Caki2 (cell line): Measurements from ENCODE around the gene ADD2. TPM values are rescaled to one million over a fixed set of nuclear protein-coding genes. Genes with fewer than 3 reads are reported as not detected.
"Not testable (repeated sequence)": the region's sequence is repeated elsewhere in the genome, so short reads cannot be mapped to it uniquely, and the experiment has no call there.

Experiments
- DNase-seq: peaks from one replicate; pipeline ENCODE4 v3.0.0-alpha.2; 2015; ENCODE audit warnings: low read depth
- in situ Hi-C: cut with HindIII; loops from 2 replicates; pipeline ENCODE4 v1.10.0; 2016; ENCODE audit warnings: low sequenced_read_pairs, low pct_unique_long_range_greater_than_20kb, mixed read lengths
- total RNA-seq: library from RNA; depleted of rRNA; stranded (reverse); fragments of >200 nt; shearing (Covaris generic); gene quantifications from 2 replicates; pipeline ENCODE4 v1.2.3, GENCODE V29; 2014; ENCODE audit warnings: low replicate concordance; rRNA removed

Gene ADD2
- total RNA-seq, 1 experiment from 2014 or later = 3.8 TPM

DNA sequence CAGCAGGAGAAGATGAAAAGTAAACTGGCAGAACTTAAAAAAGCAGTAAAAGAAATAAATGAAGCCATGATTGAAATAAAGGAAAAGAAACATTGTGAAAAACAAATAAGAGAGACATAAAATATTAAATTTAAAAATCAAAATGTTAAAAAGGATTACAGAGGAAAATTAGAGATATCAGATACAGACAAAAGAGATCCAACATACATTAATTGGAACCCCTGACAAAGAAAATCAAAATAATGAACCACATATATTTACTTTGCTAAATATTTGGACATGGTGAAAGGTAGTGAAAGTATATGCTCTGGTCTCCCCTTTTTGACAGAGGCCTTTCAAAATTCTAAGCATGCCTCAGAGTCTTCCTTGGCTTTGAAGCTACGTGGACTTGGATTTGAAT, 134.5 kb downstream of the ADD2 start:
- in situ Hi-C loops = no loop called here

DNA sequence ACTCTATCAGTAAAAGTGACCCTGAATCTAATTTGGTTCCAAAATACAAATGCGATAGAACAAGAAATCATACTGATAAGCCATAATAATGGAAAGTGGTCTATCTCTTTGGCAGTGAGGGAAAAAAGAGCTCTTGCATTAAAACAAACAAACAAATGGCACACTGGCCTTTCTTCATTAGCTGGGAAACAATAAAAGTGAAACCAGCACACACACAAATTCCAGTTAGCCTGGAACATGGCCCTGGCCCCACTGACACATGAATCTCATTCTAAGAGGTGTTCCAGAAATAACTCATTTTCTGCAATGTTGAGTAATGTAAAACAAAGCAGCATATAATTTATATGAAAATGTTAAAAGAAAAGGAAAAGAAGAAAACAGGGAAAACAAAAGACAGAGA, 135.0 kb downstream of the ADD2 start:
- no peak for DNase-seq
- in situ Hi-C loops = no loop called here

More for the DNA sequence above, 134.5 kb downstream of the ADD2 start:
- no peak for DNase-seq

DNA sequence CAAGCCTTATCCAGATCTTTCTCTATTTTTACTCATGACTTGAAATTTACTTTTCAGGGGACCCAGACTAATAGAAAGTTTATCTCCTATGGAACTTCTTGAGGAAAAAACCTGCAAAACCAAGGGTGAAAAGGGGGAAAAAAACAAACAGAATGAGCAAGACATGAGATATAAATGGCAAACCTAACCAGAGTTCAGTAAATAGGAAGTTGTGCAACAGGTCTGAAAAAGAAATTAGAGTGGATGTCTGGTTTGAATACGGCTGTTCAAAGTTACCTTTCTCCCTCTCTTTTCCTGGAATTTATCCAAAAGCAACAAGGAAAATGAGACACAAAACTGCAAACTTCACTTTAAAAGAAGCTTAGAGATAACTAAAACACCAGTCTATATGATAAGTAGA, 135.6 kb downstream of the ADD2 start:
- no peak for DNase-seq
- in situ Hi-C loops = no loop called here

DNA sequence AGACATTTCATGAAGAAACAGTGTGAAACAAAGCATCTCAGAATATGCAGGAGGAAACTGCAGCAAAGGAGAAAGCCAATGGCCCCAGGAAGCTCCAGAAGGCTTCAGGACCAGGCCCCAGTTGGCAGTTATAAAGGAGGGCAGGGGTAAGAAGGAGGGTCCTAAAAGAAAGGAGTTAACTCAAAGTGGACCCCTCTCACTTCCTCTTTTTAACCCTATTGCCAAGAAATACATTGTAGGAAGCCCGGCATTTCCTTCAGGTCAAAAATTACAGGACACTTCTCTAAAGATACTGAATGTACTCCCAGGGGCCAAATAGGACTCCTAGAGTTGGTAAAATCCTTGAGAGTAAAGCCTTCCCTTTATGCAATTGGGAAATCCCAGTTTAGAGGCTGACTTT, 137.2 kb downstream of the ADD2 start:
- in situ Hi-C loops = no loop called here
- no peak for DNase-seq

DNA sequence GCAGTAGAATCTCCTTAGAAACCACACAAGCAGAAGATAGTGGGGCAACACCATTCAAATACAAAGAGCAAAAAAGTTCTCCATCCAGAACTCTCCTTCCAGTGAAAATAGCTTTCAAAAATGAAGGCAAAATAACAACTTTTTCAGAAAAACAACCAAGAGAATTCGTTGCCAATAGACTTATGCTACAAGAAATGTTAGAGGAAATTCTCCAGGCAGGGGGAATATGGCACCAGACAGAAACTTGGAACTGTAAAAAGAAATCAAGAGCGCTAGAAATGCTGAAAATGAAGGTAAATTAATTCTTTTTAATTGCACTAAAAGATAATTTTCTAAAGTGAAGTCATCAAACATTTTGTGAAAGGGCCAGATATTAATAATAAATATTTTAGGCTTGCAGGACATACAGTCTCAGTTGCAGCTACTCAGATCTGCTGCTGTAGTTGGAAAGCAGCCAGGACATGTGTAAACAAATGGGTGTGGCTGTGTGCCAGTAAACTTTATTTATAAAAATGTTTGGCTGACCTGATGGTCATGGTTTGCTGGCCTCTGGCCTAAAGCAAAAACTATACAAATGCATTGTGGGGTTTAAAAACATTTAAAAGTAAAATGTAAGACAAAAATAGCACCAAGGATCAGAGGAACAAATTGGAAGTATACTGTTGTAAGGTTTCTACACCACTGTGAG, 140.6 kb downstream of the ADD2 start:
- no peak for DNase-seq
- in situ Hi-C loops = no loop called here

DNA sequence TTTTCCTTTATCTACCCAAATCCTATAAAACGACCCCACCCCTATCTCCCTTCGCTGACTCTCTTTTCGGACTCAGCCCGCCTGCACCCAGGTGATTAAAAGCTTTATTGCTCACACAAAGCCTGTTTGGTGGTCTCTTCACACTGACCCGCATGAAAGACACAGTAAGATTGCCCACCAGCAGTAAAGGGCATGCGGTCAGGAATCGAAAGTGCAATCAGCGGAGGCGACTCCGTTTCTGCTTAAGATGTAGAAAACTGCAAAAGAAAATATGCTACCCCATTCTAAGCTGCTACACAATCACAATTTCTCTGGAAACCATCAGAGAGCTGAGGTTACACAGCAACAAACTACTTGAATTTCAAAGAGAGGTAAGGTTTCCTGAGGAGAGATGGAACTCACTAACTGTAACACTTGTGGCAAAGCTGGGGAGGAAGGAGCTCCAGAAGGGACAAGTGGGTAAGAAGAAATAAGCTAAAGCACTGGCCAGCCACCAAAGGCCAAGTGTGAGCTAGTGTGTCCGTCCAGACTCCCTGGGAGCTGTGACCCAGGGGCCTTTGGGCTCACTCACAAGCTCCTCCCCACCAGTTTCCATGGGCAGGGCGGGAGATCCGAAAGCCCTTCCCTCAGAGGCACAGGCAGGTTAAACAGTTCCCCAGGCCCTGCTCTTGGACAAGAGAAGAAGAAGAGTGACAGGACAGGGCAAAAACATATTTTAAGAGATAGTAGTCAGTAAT, 141.6 kb downstream of the ADD2 start:
- in situ Hi-C loops = no loop called here
- DNase-seq = no peak

DNA sequence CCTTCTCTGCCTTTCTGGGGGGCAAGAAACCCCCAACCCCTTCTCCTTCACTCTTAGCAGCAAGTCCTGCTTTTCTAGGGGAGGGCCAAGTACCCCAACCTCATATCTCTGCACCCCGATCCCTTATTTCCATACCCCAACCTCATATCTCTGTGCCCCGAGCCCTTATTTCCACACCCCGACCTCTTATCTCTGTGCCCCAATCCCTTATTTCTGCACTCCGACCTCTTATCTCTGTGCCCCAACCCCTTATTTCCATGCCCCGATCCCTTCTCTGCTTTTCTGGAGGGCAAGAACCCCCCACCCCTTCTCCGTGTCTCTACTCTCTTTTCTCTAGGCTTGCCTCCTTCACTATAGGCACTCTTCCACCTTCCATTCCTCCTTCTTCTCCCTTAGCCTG, 146.5 kb downstream of the ADD2 start:
- in situ Hi-C loops = not testable (repeated sequence)

DNA sequence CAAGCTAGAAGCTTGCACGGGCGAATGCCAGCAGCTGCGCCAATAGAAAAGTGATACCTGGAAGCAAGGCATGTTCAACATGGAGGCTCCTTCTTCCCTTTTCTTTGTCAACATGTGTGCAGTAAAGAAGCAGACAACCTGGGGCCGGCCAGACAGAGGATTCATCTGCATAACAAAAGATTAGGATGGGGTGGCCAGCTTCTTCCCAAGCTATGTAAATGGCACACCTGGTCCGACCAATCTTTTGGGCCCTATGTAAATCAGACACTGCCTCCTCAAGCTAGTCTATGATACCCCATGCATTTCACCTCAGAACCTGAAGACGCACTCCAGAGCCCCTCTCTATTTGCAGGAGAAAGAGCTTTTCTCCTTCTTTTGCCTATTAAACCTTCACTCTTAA, 148.0 kb downstream of the ADD2 start:
- no peak for DNase-seq
- in situ Hi-C loops = no loop called here

More for the DNA sequence above, 146.5 kb downstream of the ADD2 start:
- DNase-seq = not testable (repeated sequence)

DNA sequence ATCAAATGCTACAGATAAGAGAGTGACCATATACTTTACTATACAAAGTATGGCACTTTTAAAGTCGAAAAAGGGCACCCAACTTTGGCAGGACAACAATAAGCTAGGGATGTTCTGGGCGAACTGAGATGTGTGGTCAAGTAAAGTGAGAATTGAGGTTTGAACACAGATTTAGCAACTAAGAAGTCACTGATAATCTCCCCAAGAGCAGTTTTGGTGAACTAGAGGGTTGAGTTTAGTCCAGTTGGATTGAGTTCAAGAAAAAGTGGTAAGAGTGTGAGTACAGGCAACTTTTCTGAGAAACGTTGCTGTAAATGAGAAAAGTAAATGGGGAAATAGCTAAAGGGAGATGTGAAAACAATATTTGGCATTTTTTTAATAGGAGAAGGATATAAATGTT, 148.8 kb downstream of the ADD2 start:
- no peak for DNase-seq
- in situ Hi-C loops = no loop called here

DNA sequence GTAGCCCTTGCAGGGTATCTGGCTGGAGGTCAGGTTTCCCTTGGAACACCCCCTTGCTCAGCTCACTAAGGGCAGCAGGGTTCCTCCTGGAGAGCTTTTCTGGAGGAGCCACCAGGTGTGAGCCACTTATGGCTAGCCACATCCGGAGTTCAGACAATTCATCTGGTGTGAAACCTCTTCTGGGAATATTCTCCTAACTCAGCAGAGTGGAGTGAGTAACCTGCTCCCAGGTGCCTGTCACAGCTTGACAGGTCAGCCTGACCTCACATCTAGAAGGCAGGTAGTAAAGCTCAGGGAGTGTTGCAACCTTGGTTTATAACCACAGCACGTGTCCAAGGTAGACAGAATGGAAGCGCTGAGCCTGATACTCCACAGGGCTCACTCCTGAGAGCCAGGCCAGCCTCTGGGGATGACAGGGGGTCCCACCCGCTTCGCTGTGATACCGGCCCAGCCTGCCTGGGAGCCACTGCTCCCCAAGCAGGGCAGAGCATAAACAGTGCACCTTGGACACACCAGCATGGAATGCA, 151.8 kb downstream of the ADD2 start:
- in situ Hi-C loops = no loop called here
- no peak for DNase-seq

DNA sequence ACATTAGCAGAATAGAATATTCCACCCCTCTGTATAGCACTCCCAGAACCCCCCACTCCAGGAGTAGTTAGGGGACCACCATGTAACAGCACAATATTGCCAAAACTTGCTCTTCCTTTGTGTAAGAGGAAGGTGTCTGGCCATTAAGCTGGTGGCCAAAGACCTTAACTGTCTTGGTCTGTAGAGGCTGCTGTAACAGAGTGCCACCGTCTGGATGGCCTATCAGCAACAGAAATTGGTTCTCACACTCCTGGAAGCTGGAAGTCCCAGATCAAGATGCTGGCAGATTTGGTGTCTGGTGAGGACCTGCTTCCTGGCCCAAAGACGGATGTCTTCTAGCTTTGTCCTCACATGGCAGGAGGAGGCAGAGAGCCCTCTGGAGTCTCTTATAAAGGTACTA, 152.8 kb downstream of the ADD2 start:
- DNase-seq = no peak
- in situ Hi-C loops = no loop called here

DNA sequence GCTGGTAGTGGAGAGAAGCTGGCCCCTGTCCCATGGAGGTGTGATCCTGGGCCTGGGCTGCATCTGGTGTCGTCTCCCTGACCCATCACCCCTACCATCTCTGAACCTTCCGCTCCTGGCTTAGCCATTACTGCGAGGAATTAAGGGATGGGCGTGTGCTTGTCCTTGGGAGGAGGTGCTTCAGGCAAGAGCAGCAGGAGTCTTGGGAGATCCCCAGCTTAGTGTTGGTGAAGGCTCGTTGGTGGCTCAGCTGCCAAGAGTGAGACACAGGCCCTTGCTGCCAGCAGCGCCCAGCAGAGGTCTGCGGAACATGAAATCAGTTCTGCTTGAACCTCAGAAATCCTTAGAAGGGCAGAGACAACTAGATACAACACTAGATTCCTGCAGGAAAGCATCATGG, 154.5 kb downstream of the ADD2 start:
- in situ Hi-C loops = no loop called here
- DNase-seq = no peak

DNA sequence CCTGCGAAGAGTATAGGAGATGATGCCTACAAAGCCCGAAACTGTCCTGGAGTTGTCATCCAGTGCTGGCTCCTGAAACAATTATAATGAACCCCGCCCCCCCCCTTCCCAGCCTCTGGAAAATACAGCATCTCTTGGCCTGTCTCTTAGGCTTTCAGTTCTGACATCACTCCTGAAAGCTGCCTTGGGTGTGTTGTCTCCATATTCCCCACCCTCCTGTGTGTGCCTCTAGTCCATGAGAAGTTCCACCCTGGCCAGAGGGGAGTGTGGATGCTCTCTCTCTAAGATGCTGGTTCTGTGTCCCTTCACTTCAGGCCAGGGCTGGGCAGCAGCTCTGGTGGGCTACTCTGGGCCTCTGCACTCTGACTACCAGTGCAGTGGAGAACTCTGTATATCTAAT, 155.4 kb downstream of the ADD2 start:
- in situ Hi-C loops = no loop called here
- no peak for DNase-seq

DNA sequence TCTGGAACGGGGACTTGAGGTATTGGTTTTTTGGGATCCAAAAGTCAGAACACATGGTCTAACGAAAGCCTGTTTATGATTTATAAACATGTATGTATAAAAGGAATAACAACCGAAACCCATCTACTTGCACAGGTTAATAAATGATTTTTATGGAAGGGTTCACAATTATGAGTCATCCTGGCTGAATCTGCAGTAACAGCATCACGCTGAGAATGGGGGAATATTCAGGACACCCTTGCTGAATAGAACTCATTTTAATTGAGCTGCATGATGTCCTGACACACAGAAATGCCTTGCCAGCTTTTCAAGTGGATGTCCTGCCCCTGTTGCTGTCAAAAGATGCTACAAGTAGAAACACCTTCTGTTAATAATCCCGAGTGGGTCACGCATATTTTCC, 159.6 kb downstream of the ADD2 start:
- DNase-seq = peak; percentile 63
- in situ Hi-C loops = no loop called here

DNA sequence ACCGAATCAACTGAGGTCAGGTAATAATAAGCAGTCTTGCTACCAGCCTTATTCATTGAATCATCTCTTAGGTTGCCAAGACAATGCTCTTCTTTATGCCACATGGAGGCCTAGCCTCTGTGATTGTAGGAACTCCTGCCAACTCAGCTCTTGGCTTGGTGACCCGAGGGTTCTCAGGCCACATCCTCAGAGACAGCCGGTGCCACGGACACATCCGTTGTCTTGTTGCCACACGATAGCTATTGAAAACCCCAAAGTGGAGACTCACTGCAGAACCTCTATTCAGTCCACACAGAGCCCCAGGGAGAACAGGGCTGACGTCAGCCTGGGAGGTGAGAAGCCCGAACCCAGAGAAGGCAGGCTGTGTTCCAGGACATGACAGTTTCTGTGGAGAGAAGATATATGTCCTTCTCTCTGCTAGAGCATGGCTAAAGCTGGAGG, 160.9 kb downstream of the ADD2 start:
- DNase-seq = no peak
- in situ Hi-C loops = no loop called here

Other genes starting within 250 kb of the ADD2 start
- gene TGFA, start 214.4 kb downstream of the ADD2 start, total RNA-seq = 84.3 and 116 TPM in 2 replicates
- not detected in 2 replicates for gene FIGLA, start 22.4 kb upstream of the ADD2 start, total RNA-seq
- not detected in 2 replicates for gene CLEC4F, start 52.4 kb upstream of the ADD2 start, total RNA-seq
- not detected in 2 replicates for gene CD207, start 67.6 kb upstream of the ADD2 start, total RNA-seq
- not detected in 2 replicates for gene VAX2, start 132.4 kb upstream of the ADD2 start, total RNA-seq
- not detected in 2 replicates for gene ATP6V1B1, start 167.7 kb upstream of the ADD2 start, total RNA-seq
- gene ANKRD53, start 210.4 kb upstream of the ADD2 start, total RNA-seq = not detected in 2 replicates
- gene TEX261, start 226.7 kb upstream of the ADD2 start, total RNA-seq = 33.2 and 57.8 TPM in 2 replicates